CD14-positive monocyte (primary cell): ENCODE data around the gene OFD1. TPM values are rescaled to one million over a fixed set of nuclear protein-coding genes. Genes with fewer than 3 reads are reported as not detected.

ENCODE experiments used
- DNase-seq, 3 donors: peaks; one replicate each; pipeline ENCODE4 v3.0.0-alpha.2; 2011 to 2022
- H2AFZ ChIP-seq: 2 replicates; pipeline ENCODE4 v1.6.0; 2012; ENCODE audit warnings: mild to moderate bottlenecking, low read depth, low read length, inconsistent platforms; ENCODE audit not compliant: insufficient read depth, poor library complexity, severe bottlenecking
- H3K27ac ChIP-seq, 2 donors: 1 replicate in 1 of 2; 2 replicates in 1 of 2; pipeline ENCODE4 v1.5.1; 2012 to 2013; ENCODE audit warnings: low read length in 2 of 2, control low read depth in 1 of 2, inconsistent platforms in 1 of 2, low read depth in 1 of 2, mild to moderate bottlenecking in 1 of 2
- H3K27me3 ChIP-seq, 2 donors: one replicate each; pipeline versions ENCODE4 v1.6.0 to v1.6.1; 2011 to 2013; ENCODE audit warnings: low read length in 2 of 2; ENCODE audit not compliant: control insufficient read depth in 2 of 2, insufficient read depth in 2 of 2
- H3K36me3 ChIP-seq, 2 donors: replicated peaks in 1 of 2; 1 replicate in 1 of 2; 2 replicates in 1 of 2; pipeline versions ENCODE4 v1.5.1 to v1.6.1; 2012 to 2013; ENCODE audit warnings: low read length in 2 of 2, control low read depth in 1 of 2, inconsistent platforms in 1 of 2, mild to moderate bottlenecking in 1 of 2; ENCODE audit not compliant: insufficient read depth in 2 of 2, control insufficient read depth in 1 of 2
- H3K4me1 ChIP-seq, 2 donors: 1 replicate in 1 of 2; 2 replicates in 1 of 2; pipeline versions ENCODE4 v1.5.1 to v1.6.1; 2012 to 2013; ENCODE audit warnings: low read length in 2 of 2, control low read depth in 1 of 2, inconsistent platforms in 1 of 2, mild to moderate bottlenecking in 1 of 2, moderate library complexity in 1 of 2; ENCODE audit not compliant: insufficient read depth in 2 of 2, control insufficient read depth in 1 of 2
- H3K4me2 ChIP-seq: replicated peaks from 2 replicates; pipeline ENCODE3; 2012; ENCODE audit warnings: low read length, moderate library complexity, mild to moderate bottlenecking; ENCODE audit not compliant: poor library complexity, severe bottlenecking; ENCODE audit errors: extremely low read depth
- H3K4me3 ChIP-seq, 3 experiments: fragments of 200-600 bp in 1 of 3; sonication (generic) in 1 of 3; replicated peaks in 1 of 3; 1 replicate in 2 of 3; 2 replicates in 1 of 3; pipeline ENCODE4 v1.5.1; 2011 to 2013; ENCODE audit warnings: low read length in 3 of 3, mild to moderate bottlenecking in 3 of 3, control low read depth in 2 of 3, low read depth in 2 of 3, inconsistent platforms in 1 of 3, moderate library complexity in 1 of 3
- H3K79me2 ChIP-seq: 2 replicates; pipeline ENCODE4 v1.6.0; 2012; ENCODE audit warnings: mild to moderate bottlenecking, control low read depth, inconsistent platforms, low read length, moderate library complexity; ENCODE audit not compliant: insufficient read depth
- H3K9ac ChIP-seq: 2 replicates; pipeline ENCODE4 v1.6.0; 2017; ENCODE audit warnings: low read length, mild to moderate bottlenecking; ENCODE audit not compliant: insufficient read depth, poor library complexity, severe bottlenecking
- H3K9me3 ChIP-seq, 2 donors: replicated peaks in 1 of 2; 1 replicate in 1 of 2; 2 replicates in 1 of 2; pipeline versions ENCODE4 v1.5.1 to v1.6.1; 2012 to 2013; ENCODE audit warnings: low read length in 2 of 2, control low read depth in 1 of 2; ENCODE audit not compliant: control insufficient read depth in 1 of 2, insufficient read depth in 1 of 2
- H4K20me1 ChIP-seq: 2 replicates; pipeline ENCODE4 v1.6.0; 2012; ENCODE audit warnings: mild to moderate bottlenecking, low read length, control low read depth, moderate library complexity; ENCODE audit not compliant: insufficient read depth
- H3K27ac Mint-ChIP-seq, 7 donors: one replicate each; pipeline ENCODE4 v1.8.0; 2020; ENCODE audit warnings: mild to moderate bottlenecking in 7 of 7, mixed read lengths in 7 of 7, moderate library complexity in 6 of 7, inconsistent platforms in 2 of 7
- H3K27me3 Mint-ChIP-seq, 3 donors: one replicate each; pipeline ENCODE4 v1.8.0; 2021 to 2022; ENCODE audit warnings: low read depth in 3 of 3, mild to moderate bottlenecking in 3 of 3, mixed read lengths in 3 of 3, moderate library complexity in 3 of 3, inconsistent platforms in 1 of 3
- H3K36me3 Mint-ChIP-seq, 2 donors: one replicate each; pipeline ENCODE4 v1.8.0; 2020; ENCODE audit warnings: mixed read lengths in 2 of 2, inconsistent platforms in 1 of 2, mild to moderate bottlenecking in 1 of 2
- H3K4me1 Mint-ChIP-seq: one replicate; pipeline ENCODE4 v1.8.0; 2020; ENCODE audit warnings: mild to moderate bottlenecking, mixed read lengths
- H3K4me3 Mint-ChIP-seq, 2 donors: one replicate each; pipeline ENCODE4 v1.8.0; 2020; ENCODE audit warnings: mild to moderate bottlenecking in 2 of 2, mixed read lengths in 2 of 2, moderate library complexity in 1 of 2
- H3K9me3 Mint-ChIP-seq, 7 donors: one replicate each; pipeline ENCODE4 v1.8.0; 2020 to 2022; ENCODE audit warnings: mixed read lengths in 7 of 7, mild to moderate bottlenecking in 6 of 7, moderate library complexity in 6 of 7, inconsistent platforms in 2 of 7
- CTCF ChIP-seq: fragments of 200-600 bp; IDR thresholded peaks from one replicate; pipeline ENCODE4 v1.8.0; 2022; ENCODE audit warnings: antibody characterized with exemption, mild to moderate bottlenecking
- intact Hi-C, 2 donors: fragments of 100-400 bp; cut with micrococcal nuclease; formaldehyde crosslinking; loops; one replicate each; pipeline versions ENCODE4 v1.15.0 to v1.15.1; 2023
- polyA plus RNA-seq, 3 donors: library from polyadenylated mRNA; depleted of rRNA in 1 of 3; unstranded in 2 of 3; stranded (reverse) in 1 of 3; fragments of 300-500 nt in 2 of 3; fragments of >200 nt in 1 of 3; fragmentation: Illumina TruSeq in 2 of 3; gene quantifications; 1 replicate in 2 of 3; 2 replicates in 1 of 3; pipeline ENCODE4 v1.2.3, GENCODE V29; 2012 to 2021

Gene OFD1
- polyA plus RNA-seq, 3 donors: 2.4 to 10.2 (median 2.9) TPM

GRCh38 chrX:13750204-13750603 lies 15.7 kb downstream of the OFD1 start:
- H3K4me2 ChIP-seq: no peak overlapping the region
- H3K79me2 ChIP-seq: peaks cover 4% of the 10 kb centered on the region
- H3K36me3 ChIP-seq: peaks cover 0 to 7% of the 10 kb centered on the region in 2 donors
- H3K9me3 Mint-ChIP-seq: peaks cover 0 to 3% (median 0%) of the 10 kb centered on the region in 7 donors
- peaks cover 23% of the 10 kb centered on the region for H3K4me1 Mint-ChIP-seq
- H3K9ac ChIP-seq: no peak overlapping the region
- H3K4me3 ChIP-seq: no peak overlapping the region
- H3K4me1 ChIP-seq: peaks cover 18 to 19% of the 10 kb centered on the region in 2 donors
- no peaks in the 10 kb centered on the region for H3K27me3 ChIP-seq
- H3K27ac ChIP-seq: no peak overlapping the region
- no peak overlapping the region for H3K4me3 Mint-ChIP-seq
- H3K27ac Mint-ChIP-seq: no peak overlapping the region
- peaks cover 0 to 3% (median 0%) of the 10 kb centered on the region in 3 donors for H3K27me3 Mint-ChIP-seq
- H2AFZ ChIP-seq: no peak overlapping the region
- H3K36me3 Mint-ChIP-seq: peaks cover 8 to 19% of the 10 kb centered on the region in 2 donors
- peak; percentile 32 for TF ChIP-seq CTCF
- intact Hi-C loops: no loop called here
- DNase-seq: no peak
- no peaks in the 10 kb centered on the region for H3K9me3 ChIP-seq
- H4K20me1 ChIP-seq: no peaks in the 10 kb centered on the region

GRCh38 chrX:13750812-13751211 lies 16.3 kb downstream of the OFD1 start:
- Histone ChIP-seq H3K4me2 (no peak overlapping the region), H3K4me1 (peaks cover 24 to 25% of the 10 kb centered on the region in 2 donors), H4K20me1 (no peaks in the 10 kb centered on the region)

More at GRCh38 chrX:13750812-13751211, 16.3 kb downstream of the OFD1 start:
- H3K4me1 Mint-ChIP-seq: peaks cover 29% of the 10 kb centered on the region
- peaks cover 0 to 3% (median 0%) of the 10 kb centered on the region in 7 donors for H3K9me3 Mint-ChIP-seq
- no peak overlapping the region for H3K4me3 Mint-ChIP-seq
- no peak for TF ChIP-seq CTCF
- H3K9ac ChIP-seq: no peak overlapping the region
- no peak overlapping the region for H2AFZ ChIP-seq
- H3K27me3 ChIP-seq: no peaks in the 10 kb centered on the region
- H3K36me3 Mint-ChIP-seq: peaks cover 7 to 18% of the 10 kb centered on the region in 2 donors
- H3K27me3 Mint-ChIP-seq: peaks cover 0 to 3% (median 0%) of the 10 kb centered on the region in 3 donors
- H3K27ac ChIP-seq: no peak overlapping the region
- intact Hi-C loops: no loop called here
- no peak for DNase-seq
- peaks cover 4% of the 10 kb centered on the region for H3K79me2 ChIP-seq
- peaks cover 0 to 7% of the 10 kb centered on the region in 2 donors for H3K36me3 ChIP-seq
- no peak overlapping the region for H3K4me3 ChIP-seq
- no peaks in the 10 kb centered on the region for H3K9me3 ChIP-seq
- H3K27ac Mint-ChIP-seq: peak overlapping the region in 1 of 7 donors; percentile 25
